HepG2 (cell line): ENCODE results near the gene STEAP1B. TPM values are rescaled to one million over a fixed set of nuclear protein-coding genes. Genes with fewer than 3 reads are reported as not detected.

ENCODE experiments used
- CBX1 ChIP-seq: IDR thresholded peaks from one replicate; pipeline ENCODE4 v1.6.1; 2016; ENCODE audit warnings: antibody characterized with exemption, low read depth
- DDIT3 ChIP-seq: sonication (generic); formaldehyde crosslinking; IDR thresholded peaks from 2 replicates; pipeline ENCODE4 v1.4.0; 2020; ENCODE audit warnings: mild to moderate bottlenecking, missing genetic modification reagents
- EEA1 ChIP-seq: sonication (generic); formaldehyde crosslinking; IDR thresholded peaks from 2 replicates; pipeline ENCODE4 v1.5.1; 2020; ENCODE audit warnings: mild to moderate bottlenecking, missing genetic modification reagents, borderline replicate concordance
- HNRNPK ChIP-seq: fragments of 200-400 bp; formaldehyde crosslinking; IDR thresholded peaks from 2 replicates; pipeline ENCODE4 v1.6.1; 2018; ENCODE audit warnings: low read length, low read depth, moderate library complexity, mild to moderate bottlenecking; ENCODE audit not compliant: poor library complexity, severe bottlenecking
- KLF16 ChIP-seq, 2 experiments: sonication (generic) in 1 of 2; formaldehyde crosslinking in 1 of 2; IDR thresholded peaks; 2 replicates each; pipeline versions ENCODE4 v1.6.1 to v1.8.0; 2016 to 2023; ENCODE audit warnings: missing genetic modification reagents in 2 of 2, missing compliant biosample characterization in 1 of 2
- NBN ChIP-seq: fragments of 450-650 bp; conservative IDR thresholded peaks from 2 replicates; pipeline ENCODE4 v1.6.1; 2017
- NCOA2 ChIP-seq: sonication (generic); formaldehyde crosslinking; IDR thresholded peaks from 2 replicates; pipeline ENCODE4 v1.8.0; 2022; ENCODE audit warnings: inconsistent platforms
- NFE2 ChIP-seq: sonication (generic); formaldehyde crosslinking; IDR thresholded peaks from 2 replicates; pipeline ENCODE4 v1.4.0; 2020; ENCODE audit warnings: missing genetic modification reagents
- NFYB ChIP-seq: sonication (generic); formaldehyde crosslinking; IDR thresholded peaks from 2 replicates; pipeline ENCODE4 v1.4.0; 2020; ENCODE audit warnings: missing genetic modification reagents
- ONECUT2 ChIP-seq: sonication (generic); formaldehyde crosslinking; IDR thresholded peaks from 2 replicates; pipeline ENCODE4 v1.4.0; 2020; ENCODE audit warnings: missing genetic modification reagents
- PHF8 ChIP-seq: sonication (generic); formaldehyde crosslinking; IDR thresholded peaks from 2 replicates; pipeline ENCODE4 v1.5.0; 2020; ENCODE audit warnings: missing genetic modification reagents
- PRDM4 ChIP-seq: sonication (generic); formaldehyde crosslinking; IDR thresholded peaks from 2 replicates; pipeline ENCODE4 v1.9.0; 2021; ENCODE audit warnings: missing genetic modification reagents, borderline replicate concordance
- RFX5 ChIP-seq: IDR thresholded peaks from 2 replicates; pipeline ENCODE4 v1.6.1; 2011; ENCODE audit warnings: low read depth, low read length, improper control_type of control experiment
- SMAD9 ChIP-seq: sonication (generic); formaldehyde crosslinking; IDR thresholded peaks from 2 replicates; pipeline ENCODE4 v1.5.1; 2020; ENCODE audit warnings: mild to moderate bottlenecking, missing genetic modification reagents
- SP4 ChIP-seq: sonication (generic); formaldehyde crosslinking; IDR thresholded peaks from 2 replicates; pipeline ENCODE4 v1.8.1; 2023; ENCODE audit warnings: mild to moderate bottlenecking, missing genetic modification reagents
- TRIM22 ChIP-seq: fragments of 450-650 bp; IDR thresholded peaks from 2 replicates; pipeline ENCODE4 v1.6.1; 2017
- XBP1 ChIP-seq: sonication (generic); formaldehyde crosslinking; IDR thresholded peaks from 2 replicates; pipeline ENCODE4 v1.5.0; 2020; ENCODE audit warnings: missing genetic modification reagents
- ZNF138 ChIP-seq: sonication (generic); formaldehyde crosslinking; IDR thresholded peaks from 2 replicates; pipeline ENCODE4 v1.5.0; 2020; ENCODE audit warnings: mild to moderate bottlenecking, low read depth, missing genetic modification reagents
- ZNF180 ChIP-seq: sonication (generic); formaldehyde crosslinking; IDR thresholded peaks from 2 replicates; pipeline ENCODE4 v1.4.0; 2020; ENCODE audit warnings: low read depth, missing genetic modification reagents, borderline replicate concordance
- ZNF558 ChIP-seq: sonication (generic); formaldehyde crosslinking; IDR thresholded peaks from 2 replicates; pipeline ENCODE4 v1.9.0; 2022; ENCODE audit warnings: mild to moderate bottlenecking, missing genetic modification reagents, borderline replicate concordance
- ZNF616 ChIP-seq: sonication (generic); formaldehyde crosslinking; IDR thresholded peaks from 2 replicates; pipeline ENCODE4 v1.5.0; 2020; ENCODE audit warnings: low read depth, mild to moderate bottlenecking, missing genetic modification reagents
- ZNF703 ChIP-seq: sonication (generic); formaldehyde crosslinking; IDR thresholded peaks from 2 replicates; pipeline ENCODE4 v1.5.1; 2020; ENCODE audit warnings: missing genetic modification reagents, mild to moderate bottlenecking, moderate library complexity, borderline replicate concordance
- ZNF770 ChIP-seq: sonication (generic); formaldehyde crosslinking; IDR thresholded peaks from 2 replicates; pipeline ENCODE4 v1.5.0; 2020; ENCODE audit warnings: mild to moderate bottlenecking, missing genetic modification reagents
- ZNF790 ChIP-seq: sonication (generic); formaldehyde crosslinking; IDR thresholded peaks from 2 replicates; pipeline ENCODE4 v1.8.0; 2022; ENCODE audit warnings: missing genetic modification reagents, mild to moderate bottlenecking, borderline replicate concordance
- ZNF816 ChIP-seq: sonication (generic); formaldehyde crosslinking; IDR thresholded peaks from 2 replicates; pipeline ENCODE4 v1.8.0; 2022; ENCODE audit warnings: missing genetic modification reagents, mild to moderate bottlenecking, borderline replicate concordance
- ZSCAN20 ChIP-seq: sonication (generic); formaldehyde crosslinking; IDR thresholded peaks from 2 replicates; pipeline ENCODE4 v1.4.0; 2020; ENCODE audit warnings: missing genetic modification reagents, mild to moderate bottlenecking, borderline replicate concordance
- polyA plus RNA-seq, 8 experiments: library from polyadenylated mRNA; depleted of rRNA in 3 of 8; stranded (reverse) in 7 of 8; unstranded in 1 of 8; fragments of >200 nt; fragmentation: Illumina TruSeq in 4 of 8; extraction: Trizol in 4 of 8; gene quantifications; 2 replicates each; pipeline versions ENCODE4 v1.2.1 to v1.2.3, GENCODE V29; 2011 to 2016; ENCODE audit warnings: low read depth in 4 of 8, missing spikeins in 1 of 8, mixed read lengths in 1 of 8; ENCODE audit not compliant: insufficient read depth in 1 of 8
- total RNA-seq, 5 experiments: library from RNA; depleted of rRNA; stranded (reverse); fragments of >200 nt; fragmentation: Illumina TruSeq; extraction: Trizol; gene quantifications; 2 replicates each; pipeline ENCODE4 v1.2.3, GENCODE V29; 2016; ENCODE audit warnings: low read depth in 1 of 5

Gene STEAP1B
- total and polyA plus RNA-seq, 2 of the 13 experiments (the other 11 are each of a cell fraction or from before 2014, with no cell fraction given), result not detected

GRCh38 chr7:22442187-22442881 is 57.7 kb downstream of the STEAP1B start (continued):
- TF ChIP-seq ZNF816 (peak; percentile 53; the same call in 1 of the 2 replicates), EEA1 (CRISPR knock-in tag) (no peak), KLF16 (CRISPR knock-in tag; IDR thresholded peaks at IDR 0.05) (peak in 1 of 2 experiments; percentile 90; a peak in 2 of 4 replicates), SP4 (0 out of 2 replicates have a peak, but pooled peaks have one; percentile 61), DDIT3 (CRISPR knock-in tag) (no peak), ZNF790 (CRISPR knock-in tag) (no peak), ZNF138 (CRISPR knock-in tag) (no peak), TRIM22 (no peak), PRDM4 (CRISPR knock-in tag) (no peak), ZSCAN20 (CRISPR knock-in tag) (no peak), CBX1 (no peak), ONECUT2 (CRISPR knock-in tag) (no peak), ZNF770 (no peak), ZNF703 (peak; percentile 64; the same call in 1 of the 2 replicates), HNRNPK (no peak), ZNF180 (no peak), ZNF558 (CRISPR knock-in tag) (no peak), NFE2 (no peak), PHF8 (peak; percentile 55), NBN (no peak), NCOA2 (CRISPR knock-in tag) (peak; percentile 94), RFX5 (no peak), ZNF616 (CRISPR knock-in tag) (no peak), NFYB (CRISPR knock-in tag) (no peak), XBP1 (peak; percentile 76; the same call in 1 of the 2 replicates), SMAD9 (CRISPR knock-in tag) (no peak)
